PFSK-1 (cell line): ENCODE results near the gene KCNMA1.

Experiments
- FOXP2 ChIP-seq: optimal IDR thresholded peaks from 2 replicates; pipeline ENCODE3; 2011; ENCODE audit warnings: borderline replicate concordance, control low read depth, inconsistent platforms; ENCODE audit not compliant: insufficient read depth; ENCODE audit errors: extremely low read length, extremely low read depth
- POLR2AphosphoS5 ChIP-seq: IDR thresholded peaks from 2 replicates; pipeline ENCODE4 v1.6.1; 2012; ENCODE audit warnings: low read depth, mild to moderate bottlenecking, control low read depth, low read length, moderate library complexity
- REST ChIP-seq, 2 experiments: IDR thresholded peaks; 2 replicates each; pipeline versions ENCODE4 v1.6.1 to v1.8.0; 2011 to 2012; ENCODE audit warnings: low read depth in 2 of 2, low read length in 2 of 2, control low read depth in 1 of 2, inconsistent platforms in 1 of 2, mild to moderate bottlenecking in 1 of 2, moderate library complexity in 1 of 2; ENCODE audit not compliant: insufficient read depth in 1 of 2
- SIN3A ChIP-seq: IDR thresholded peaks from 2 replicates; pipeline ENCODE4 v1.6.1; 2012; ENCODE audit warnings: mild to moderate bottlenecking, low read length, moderate library complexity, borderline replicate concordance; ENCODE audit not compliant: insufficient read depth
- TAF1 ChIP-seq: IDR thresholded peaks from 2 replicates; pipeline ENCODE4 v1.6.1; 2012; ENCODE audit warnings: low read length, control low read depth, borderline replicate concordance; ENCODE audit not compliant: insufficient read depth

DNA sequence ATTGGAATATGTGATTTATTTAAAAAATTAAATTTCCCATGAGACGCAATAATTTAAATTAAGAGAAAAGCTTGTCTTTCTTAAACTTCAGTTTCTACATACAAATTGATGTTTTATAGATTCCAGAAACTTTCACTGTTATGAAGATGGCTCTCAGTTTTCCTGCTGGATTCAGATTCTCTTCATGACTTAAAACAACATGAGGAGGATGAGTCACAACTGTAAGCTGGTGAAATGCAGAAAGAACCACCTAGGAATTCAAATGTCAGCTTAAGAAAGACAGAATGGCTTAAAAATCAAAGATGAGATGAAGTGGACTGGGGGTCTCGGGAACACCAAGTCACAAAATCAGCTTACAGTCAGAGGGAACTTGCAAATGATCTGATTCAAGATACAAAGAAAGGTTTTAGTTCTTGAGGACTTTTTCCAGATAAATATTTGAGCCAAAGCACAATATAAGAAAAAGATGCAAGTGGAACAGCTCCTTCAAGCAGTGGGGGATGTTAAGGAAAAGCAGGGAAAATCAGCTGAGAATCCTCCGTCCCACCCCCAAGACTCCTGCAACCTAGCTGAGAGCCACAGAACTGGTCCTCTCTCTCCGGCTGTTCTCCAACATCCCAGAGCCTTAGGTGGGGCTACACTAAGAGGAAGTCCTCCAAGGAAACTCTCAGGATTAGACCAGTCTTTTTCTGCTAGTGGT lies 279.8 kb downstream of the KCNMA1 start:
- TF ChIP-seq POLR2AphosphoS5, result no peak
- no peak for TF ChIP-seq REST (IDR thresholded peaks at IDR 0.05; ENCODE audit: insufficient read depth in 1 of 2, low read depth in 2 of 2, low read length in 2 of 2)
- no peak for TF ChIP-seq TAF1
- no peak for TF ChIP-seq SIN3A
- TF ChIP-seq FOXP2, result no peak
